ENCODE data around the gene TMEM244. TPM values are rescaled to one million over a fixed set of nuclear protein-coding genes. Genes with fewer than 3 reads are reported as not detected.

TMEM244 gene
- total RNA-seq, 1 experiment from 2014 or later: not detected

DNA sequence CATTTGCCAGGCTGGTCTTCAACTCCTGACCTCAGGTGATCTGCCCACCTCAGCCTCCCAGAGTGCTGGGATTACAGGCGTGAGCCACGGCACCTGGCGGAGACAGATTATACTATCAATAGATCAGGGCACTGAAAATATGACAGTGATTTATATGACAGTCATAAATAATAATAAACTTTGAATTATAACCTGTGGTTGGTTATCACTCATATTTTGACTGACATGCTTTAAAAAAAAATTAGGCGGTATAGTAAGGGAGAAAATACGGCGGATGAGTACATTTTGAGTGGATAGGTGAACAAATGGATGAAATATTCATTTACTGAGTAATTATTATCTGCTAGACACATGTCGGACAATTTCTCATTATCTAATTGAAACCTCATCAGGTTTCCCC is 28.8 kb downstream of the TMEM244 start:
- intact Hi-C loops (cut with micrococcal nuclease): no loop called here
- Histone ChIP-seq H3K9me3 (ENCODE audit: low read length) (no peaks in the 10 kb centered on the region), H3K4me1 (ENCODE audit: insufficient read depth, low read length) (no peaks in the 10 kb centered on the region), H2AFZ (ENCODE audit: low read length) (no peak overlapping the region), H3K36me3 (ENCODE audit: low read depth, low read length) (no peaks in the 10 kb centered on the region), H3F3A (ENCODE audit: low read length, unreplicated experiment) (no peaks in the 10 kb centered on the region), H4K20me1 (ENCODE audit: low read length) (no peaks in the 10 kb centered on the region), H3K27me3 (ENCODE audit: low read length) (no peaks in the 10 kb centered on the region), H3K79me2 (ENCODE audit: low read length) (no peaks in the 10 kb centered on the region), H3K27ac (ENCODE audit: low read length) (no peak overlapping the region), H3K4me3 (ENCODE audit: low read length) (no peak overlapping the region), H3K4me2 (ENCODE audit: low read length) (no peak overlapping the region), H3K9me2 (replicated peaks; ENCODE audit: low read length) (no peaks in the 10 kb centered on the region), H3K9ac (ENCODE audit: low read length) (no peak overlapping the region)
- TF ChIP-seq, protein P1, sequence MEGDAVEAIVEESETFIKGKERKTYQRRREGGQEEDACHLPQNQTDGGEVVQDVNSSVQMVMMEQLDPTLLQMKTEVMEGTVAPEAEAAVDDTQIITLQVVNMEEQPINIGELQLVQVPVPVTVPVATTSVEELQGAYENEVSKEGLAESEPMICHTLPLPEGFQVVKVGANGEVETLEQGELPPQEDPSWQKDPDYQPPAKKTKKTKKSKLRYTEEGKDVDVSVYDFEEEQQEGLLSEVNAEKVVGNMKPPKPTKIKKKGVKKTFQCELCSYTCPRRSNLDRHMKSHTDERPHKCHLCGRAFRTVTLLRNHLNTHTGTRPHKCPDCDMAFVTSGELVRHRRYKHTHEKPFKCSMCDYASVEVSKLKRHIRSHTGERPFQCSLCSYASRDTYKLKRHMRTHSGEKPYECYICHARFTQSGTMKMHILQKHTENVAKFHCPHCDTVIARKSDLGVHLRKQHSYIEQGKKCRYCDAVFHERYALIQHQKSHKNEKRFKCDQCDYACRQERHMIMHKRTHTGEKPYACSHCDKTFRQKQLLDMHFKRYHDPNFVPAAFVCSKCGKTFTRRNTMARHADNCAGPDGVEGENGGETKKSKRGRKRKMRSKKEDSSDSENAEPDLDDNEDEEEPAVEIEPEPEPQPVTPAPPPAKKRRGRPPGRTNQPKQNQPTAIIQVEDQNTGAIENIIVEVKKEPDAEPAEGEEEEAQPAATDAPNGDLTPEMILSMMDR (conservative IDR thresholded peaks at IDR 0.05; ENCODE audit: low read depth, low read length): no peak
- BruUV-seq (replicated peaks): no TSS peak
- DNase-seq: no peak
- ChIA-PET CTCF (no interaction called here), POLR2A (ENCODE audit: unreplicated experiment) (no interaction called here)
- ATAC-seq: no peak

DNA sequence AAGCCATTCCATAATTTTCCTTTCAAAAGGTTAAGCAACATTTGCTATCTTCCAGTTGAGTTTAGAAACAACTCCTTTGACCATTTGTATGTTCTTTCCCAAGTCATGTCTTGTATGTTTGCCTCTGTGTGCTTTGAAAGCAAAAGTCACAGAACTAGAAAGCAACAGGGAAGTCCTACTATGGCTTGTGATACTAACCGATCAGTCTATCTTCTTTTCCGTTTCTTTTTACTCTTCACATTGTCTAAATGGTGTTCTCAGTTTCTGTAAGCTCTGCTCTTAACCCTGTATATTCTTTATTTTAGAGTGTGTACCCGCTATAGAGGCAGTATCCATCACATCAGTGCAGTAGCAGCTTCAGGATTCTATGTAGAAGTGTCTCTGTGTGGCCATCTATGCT is 32.9 kb downstream of the TMEM244 start:
- Histone ChIP-seq H3K36me3 (ENCODE audit: low read depth, low read length) (no peaks in the 10 kb centered on the region), H3K9me2 (replicated peaks; ENCODE audit: low read length) (no peaks in the 10 kb centered on the region), H3K27me3 (ENCODE audit: low read length) (no peaks in the 10 kb centered on the region), H3K27ac (ENCODE audit: low read length) (no peak overlapping the region), H3K4me2 (ENCODE audit: low read length) (no peak overlapping the region), H2AFZ (ENCODE audit: low read length) (no peak overlapping the region), H3K9ac (ENCODE audit: low read length) (no peak overlapping the region), H3F3A (ENCODE audit: low read length, unreplicated experiment) (no peaks in the 10 kb centered on the region), H3K4me1 (ENCODE audit: insufficient read depth, low read length) (no peaks in the 10 kb centered on the region), H3K79me2 (ENCODE audit: low read length) (no peaks in the 10 kb centered on the region), H4K20me1 (ENCODE audit: low read length) (no peaks in the 10 kb centered on the region), H3K4me3 (ENCODE audit: low read length) (no peak overlapping the region), H3K9me3 (ENCODE audit: low read length) (no peaks in the 10 kb centered on the region)
- DNase-seq (no peak), ATAC-seq (no peak)
- CTCF ChIA-PET: no interaction called here
- POLR2A ChIA-PET (ENCODE audit: unreplicated experiment): no interaction called here
- intact Hi-C loops (cut with micrococcal nuclease): no loop called here
- BruUV-seq (replicated peaks): no TSS peak
- no peak for TF ChIP-seq EZH2 (IDR thresholded peaks at IDR 0.05; ENCODE audit: low read length, unreplicated experiment)
- TF ChIP-seq, protein P1 (conservative IDR thresholded peaks at IDR 0.05; ENCODE audit: low read depth, low read length): no peak
- no peak for TF ChIP-seq EZH2phosphoT487 (IDR thresholded peaks at IDR 0.05; ENCODE audit: borderline replicate concordance, low read length)

DNA sequence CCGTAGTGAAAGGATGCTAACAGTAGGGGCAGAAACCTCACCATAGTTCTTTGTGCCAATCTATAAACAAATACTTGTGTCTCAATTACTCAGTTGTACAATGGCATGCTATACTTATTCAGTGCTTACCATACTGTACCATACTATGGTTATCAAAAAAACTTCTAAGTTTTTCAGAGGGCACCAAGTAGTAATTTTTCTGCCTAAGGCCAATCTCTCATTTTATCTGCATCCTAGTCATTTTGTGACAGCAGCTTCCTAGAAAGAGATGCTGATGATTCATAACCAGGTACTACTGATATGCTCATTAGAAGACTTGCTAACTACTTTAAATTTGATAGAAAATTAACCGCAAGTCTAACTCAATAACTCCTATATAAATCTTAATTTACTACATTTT is 42.9 kb downstream of the TMEM244 start:
- DNase-seq (no peak), ATAC-seq (no peak)
- ChIA-PET POLR2A (ENCODE audit: unreplicated experiment) (no interaction called here), CTCF (no interaction called here)
- H3K9me2 ChIP-seq (replicated peaks; ENCODE audit: low read length): no peaks in the 10 kb centered on the region
- intact Hi-C loops (cut with micrococcal nuclease): no loop called here
- no peaks in the 10 kb centered on the region for H3F3A ChIP-seq (ENCODE audit: low read length, unreplicated experiment)
- H4K20me1 ChIP-seq (ENCODE audit: low read length): no peaks in the 10 kb centered on the region
- no peak overlapping the region for H3K9ac ChIP-seq (ENCODE audit: low read length)
- H3K4me2 ChIP-seq (ENCODE audit: low read length): no peak overlapping the region
- H3K4me1 ChIP-seq (ENCODE audit: insufficient read depth, low read length): no peaks in the 10 kb centered on the region
- no TSS peak for BruUV-seq (replicated peaks)
- H2AFZ ChIP-seq (ENCODE audit: low read length): no peak overlapping the region
- no peak overlapping the region for H3K4me3 ChIP-seq (ENCODE audit: low read length)
- H3K36me3 ChIP-seq (ENCODE audit: low read depth, low read length): no peaks in the 10 kb centered on the region
- no peak overlapping the region for H3K27ac ChIP-seq (ENCODE audit: low read length)
- H3K9me3 ChIP-seq (ENCODE audit: low read length): no peaks in the 10 kb centered on the region
- H3K27me3 ChIP-seq (ENCODE audit: low read length): no peaks in the 10 kb centered on the region
- no peaks in the 10 kb centered on the region for H3K79me2 ChIP-seq (ENCODE audit: low read length)
- TF ChIP-seq EZH2 (IDR thresholded peaks at IDR 0.05; ENCODE audit: low read length, unreplicated experiment) (no peak), EZH2phosphoT487 (IDR thresholded peaks at IDR 0.05; ENCODE audit: borderline replicate concordance, low read length) (no peak)
- TF ChIP-seq, protein P1 (conservative IDR thresholded peaks at IDR 0.05; ENCODE audit: low read depth, low read length): no peak
